ENCODE data around the gene TSEN54.
"Not testable (repeated sequence)": the region's sequence is repeated elsewhere in the genome, so short reads cannot be mapped to it uniquely, and the experiment has no call there.

The TSEN54 gene

DNA sequence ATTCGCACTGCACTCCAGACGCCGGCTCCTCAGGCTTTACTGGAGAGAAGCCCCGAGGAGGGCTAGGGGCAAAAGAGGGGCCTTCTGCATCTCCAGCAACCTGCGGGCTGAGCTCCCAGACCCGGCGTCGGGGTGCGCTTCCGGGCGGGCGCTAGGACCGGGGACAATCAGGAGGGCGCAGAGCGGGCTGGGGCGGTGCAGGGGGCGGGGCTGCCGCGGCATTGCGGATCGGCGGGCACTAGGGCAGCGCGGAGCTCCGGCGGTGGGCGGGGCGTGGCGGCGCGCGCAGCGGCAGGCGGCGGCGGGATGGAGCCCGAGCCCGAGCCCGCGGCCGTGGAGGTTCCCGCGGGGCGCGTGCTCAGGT lies at the start of gene TSEN54:
Gene TSEN54, plus strand, starts transcription at position 274 of the 364 bp plus-strand sequence. Its CDS starts 33 bp downstream, at position 307.
- DNase-seq: peak; percentile 67

DNA sequence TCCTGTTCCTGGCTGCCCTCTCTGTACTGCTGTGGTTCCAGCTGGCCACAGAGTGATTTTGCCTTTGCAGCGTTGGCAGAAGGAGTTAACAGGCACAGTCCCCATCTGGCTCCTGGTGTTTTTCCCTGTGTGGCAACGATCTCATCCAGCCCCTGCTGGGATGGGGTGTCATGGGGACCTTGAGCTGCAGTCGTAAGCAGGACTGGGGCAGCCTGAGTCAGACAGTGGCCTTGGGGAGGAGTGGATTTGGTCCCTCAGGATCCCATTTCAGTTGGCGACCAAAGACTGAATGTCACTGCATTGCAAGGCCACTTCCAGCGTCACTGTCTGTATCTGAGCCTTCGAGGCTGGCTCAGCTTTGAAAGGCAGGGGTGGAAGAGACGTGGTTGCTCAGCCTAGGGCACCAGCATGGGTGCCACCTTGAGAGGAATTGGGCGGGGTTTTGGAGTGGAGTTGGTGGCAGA lies 48.0 kb upstream of the TSEN54 start:
- DNase-seq: no peak

DNA sequence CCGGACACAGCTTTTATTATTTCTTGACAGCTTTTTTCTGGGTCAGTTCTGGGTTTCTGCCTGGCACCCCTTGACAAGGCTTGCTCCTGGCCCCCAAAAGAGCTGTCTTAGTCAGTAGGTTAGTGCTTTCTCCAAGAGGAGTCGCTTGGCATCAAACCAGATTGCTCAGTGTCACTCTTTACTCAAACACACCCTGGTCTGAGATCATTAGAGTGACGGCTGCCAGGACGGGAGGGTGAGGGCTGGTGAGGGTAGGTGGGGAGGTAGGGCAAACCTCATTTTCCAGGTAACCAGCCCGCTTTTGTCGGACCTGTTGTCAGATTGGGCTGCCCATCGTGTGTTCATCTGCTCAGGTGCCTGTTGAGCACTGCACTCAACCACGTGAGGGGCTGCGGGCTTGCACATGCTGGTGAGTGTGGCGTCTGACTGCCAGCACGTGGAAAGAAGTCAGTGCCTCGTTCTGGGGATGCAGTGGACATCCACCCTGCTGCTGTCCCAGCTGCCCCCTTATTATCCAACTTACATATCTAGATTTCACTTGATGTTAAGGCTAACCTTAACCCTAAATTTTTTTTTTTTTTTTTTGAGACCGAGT lies 47.5 kb upstream of the TSEN54 start:
- no peak for DNase-seq

DNA sequence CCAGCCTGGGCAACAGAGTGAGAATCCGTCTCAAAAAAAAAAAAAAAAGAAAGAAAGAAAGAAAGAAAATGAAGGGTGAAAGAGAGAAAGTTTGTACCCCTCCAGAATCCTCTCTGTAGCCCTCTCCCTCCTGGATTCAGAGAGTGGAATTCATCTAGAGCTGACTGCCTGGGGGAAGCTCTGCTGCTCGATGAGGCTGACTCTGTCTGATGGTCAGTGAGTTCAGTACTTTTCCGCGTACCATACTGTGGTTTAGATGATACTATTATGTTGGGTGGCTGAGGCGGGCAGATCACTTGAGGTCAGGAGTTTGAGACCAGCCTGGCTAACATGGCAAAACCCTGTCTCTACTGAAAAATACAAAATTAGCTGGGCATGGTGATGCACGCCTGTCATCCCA lies 45.1 kb upstream of the TSEN54 start:
- DNase-seq: no peak

DNA sequence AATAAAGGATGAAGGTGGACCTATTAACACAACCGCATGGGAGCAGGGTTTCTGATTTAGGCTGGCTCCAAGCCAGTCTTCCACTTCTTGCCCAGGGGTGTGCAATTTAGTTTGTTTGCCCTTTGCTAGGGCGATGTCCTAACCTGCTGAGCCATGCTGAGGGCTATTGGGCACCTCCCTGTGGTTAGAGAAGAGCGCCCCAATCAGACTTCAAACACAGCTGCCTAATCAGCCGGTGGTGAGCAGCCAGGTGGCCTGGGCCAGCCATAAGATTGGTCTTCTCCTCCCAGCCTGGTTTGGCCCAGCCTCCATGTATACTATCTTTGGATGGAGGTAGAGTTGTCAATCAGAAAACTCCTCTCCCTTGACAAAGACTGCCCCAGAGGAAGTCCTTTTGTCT lies 44.2 kb upstream of the TSEN54 start:
- no peak for DNase-seq

DNA sequence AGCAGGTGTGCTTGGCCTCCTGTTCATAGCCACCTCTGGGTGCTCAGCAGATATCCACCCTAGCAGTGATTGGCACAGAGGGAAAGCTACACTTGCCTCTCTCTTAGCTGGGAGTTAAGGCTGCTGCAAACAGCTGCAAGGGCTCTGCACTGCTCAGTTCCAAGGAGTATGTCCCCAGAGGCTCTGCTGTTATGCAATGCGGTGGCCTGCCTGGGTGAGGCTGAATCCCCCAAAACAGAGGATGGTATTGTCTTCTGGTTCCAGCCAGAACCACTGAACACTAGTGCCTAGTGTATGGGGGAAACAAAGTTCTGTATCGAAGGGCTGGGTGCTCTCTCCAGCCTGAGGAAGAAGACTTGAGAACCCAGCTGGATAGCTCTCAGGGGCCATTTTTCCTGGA lies 43.1 kb upstream of the TSEN54 start:
- DNase-seq: no peak

DNA sequence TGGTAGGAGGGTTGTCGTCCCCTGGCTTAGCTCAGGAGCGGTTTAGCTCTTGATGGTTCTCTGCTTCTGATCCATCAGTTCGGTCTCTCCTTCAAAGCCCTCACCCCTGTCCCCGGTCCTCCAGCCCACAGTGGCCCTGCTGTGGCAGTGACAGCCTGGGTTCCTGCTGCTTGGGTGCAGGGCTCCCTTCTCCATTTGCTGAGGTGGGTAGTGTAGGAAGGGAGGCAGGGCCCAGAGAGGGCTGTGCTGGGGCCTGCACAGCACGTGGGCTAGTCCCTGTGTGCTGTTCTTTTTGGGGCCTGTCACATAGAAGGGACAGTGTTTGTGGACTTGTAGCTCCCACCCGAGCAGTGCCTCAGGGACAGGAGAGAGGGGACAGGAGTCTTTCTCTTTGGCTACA lies 41.6 kb upstream of the TSEN54 start:
- no peak for DNase-seq

DNA sequence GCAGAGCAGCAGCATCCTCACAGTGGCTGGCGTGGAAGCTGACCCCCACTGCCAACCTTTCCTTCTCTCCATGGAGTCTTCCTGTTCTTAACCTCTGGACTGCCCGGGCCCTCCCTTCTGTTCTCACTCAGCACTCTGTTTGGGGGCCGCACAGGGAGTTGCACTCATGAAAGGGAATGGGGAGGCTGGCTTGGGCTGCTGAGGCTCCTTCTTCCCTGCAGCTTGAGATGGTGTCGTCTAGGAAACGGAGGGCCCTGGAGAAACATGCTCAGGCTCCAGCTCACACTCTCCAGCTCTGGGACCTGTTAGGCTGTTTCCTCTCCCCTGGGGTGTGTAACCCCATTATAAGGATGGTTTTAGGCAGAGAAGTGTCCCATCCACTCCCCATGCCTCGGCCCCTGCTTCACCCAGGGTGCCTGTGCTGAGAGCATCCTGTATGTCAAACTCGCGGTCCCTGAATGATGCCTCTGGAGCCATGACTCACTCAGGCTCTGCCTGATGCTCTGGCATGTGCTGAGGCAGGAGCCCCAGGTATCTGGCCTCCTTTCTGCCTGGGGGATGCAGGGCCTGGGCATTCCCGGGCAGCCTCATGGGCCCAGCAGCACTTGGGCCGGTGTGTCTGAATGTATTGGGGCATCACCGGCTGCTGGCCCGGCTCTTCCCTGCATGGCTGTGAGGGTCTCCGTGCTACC lies 41.0 kb upstream of the TSEN54 start:
- no peak for DNase-seq

DNA sequence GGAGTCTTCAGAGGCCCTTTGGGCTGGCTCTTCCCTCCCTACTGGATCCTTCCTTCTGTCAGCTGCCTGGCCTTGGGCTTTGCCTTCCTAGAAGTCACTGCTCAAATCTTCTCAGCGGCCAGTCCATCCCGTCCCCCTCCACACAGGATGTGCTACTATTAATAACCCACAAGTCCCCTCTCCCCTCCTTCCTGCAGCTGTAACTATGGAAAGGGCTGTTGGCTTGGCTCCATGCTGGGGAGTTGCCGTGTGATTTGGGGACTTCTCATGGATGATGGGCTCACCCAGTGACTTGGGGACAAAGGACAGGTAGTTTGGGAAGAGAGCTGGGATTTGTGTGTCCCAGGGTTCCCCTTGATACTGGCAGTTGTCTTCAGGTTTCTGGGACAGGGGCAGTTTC lies 40.5 kb upstream of the TSEN54 start:
- no peak for DNase-seq

DNA sequence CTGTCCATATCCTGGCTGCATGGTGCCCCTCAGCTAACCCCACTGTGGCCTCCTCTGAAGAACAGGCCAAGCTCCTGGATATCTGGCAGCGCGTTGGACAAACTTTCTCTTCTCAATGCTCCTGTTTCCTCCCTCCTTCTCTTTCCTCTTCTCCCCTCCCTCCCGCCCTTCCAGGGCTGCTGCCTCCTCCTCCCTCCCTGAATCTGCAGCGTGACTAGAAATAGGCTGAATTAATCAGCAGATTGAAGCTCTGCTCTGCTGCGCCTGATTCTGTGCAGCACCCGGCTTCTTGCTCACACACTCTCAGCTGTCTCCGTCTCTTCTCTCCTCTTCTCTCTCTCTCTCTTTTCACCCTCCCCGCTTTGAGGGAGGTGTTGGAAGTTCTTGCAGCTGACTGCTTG lies 40.1 kb upstream of the TSEN54 start:
- DNase-seq: no peak

DNA sequence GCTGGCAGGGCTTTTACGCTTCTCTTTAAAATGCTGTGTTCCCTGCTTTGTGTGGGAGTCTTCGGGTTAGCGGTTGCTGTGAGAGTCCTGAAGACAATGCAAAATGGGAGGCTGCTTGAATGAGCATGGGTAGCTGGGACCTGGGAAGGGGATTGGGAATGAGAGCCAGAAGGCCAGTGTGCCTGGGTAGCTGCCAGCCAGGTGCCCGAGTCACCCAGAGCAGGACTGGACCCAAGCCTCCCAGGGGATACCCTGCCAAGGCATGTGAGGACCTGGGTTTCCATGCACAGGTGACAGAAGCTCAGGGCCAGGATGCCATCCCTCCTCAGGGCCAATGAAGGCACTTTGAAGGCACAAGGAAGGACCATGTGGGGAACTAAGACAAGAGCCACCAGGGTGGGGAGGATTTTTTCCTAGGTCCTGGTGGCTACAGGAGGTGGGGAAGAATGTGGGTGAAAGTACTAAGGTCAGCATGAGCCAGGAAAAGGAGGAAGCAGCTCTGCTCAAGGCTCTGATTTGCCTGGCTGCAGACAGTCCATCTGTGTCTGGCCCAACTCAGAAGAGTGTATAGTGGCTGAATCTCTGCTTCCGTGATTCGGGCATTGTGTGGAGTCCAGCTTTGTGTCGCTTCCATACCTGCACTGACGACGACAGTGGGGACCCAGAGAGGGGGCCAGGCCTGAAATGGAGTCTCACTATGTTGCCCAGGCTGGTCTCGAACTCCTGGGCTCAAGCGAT lies 39.4 kb upstream of the TSEN54 start:
- DNase-seq: no peak

DNA sequence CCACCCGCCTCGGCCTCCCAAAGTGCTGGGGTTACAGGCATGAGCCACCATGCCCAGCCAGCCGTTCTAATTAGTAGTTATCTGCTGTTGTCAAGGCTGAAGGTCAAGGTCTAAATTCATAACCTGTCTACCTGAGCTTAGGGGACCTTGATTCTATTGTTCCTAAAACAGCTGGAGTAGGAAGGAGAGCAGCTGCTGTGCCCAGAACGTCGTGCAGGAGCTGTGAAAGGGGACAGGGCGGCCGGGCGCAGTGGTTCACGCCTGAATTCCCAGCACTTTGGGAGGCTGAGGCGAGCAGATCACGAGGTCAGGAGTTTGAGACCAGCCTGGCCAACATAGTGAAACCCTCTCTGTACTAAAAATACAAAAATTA lies 38.9 kb upstream of the TSEN54 start:
- DNase-seq: not testable (repeated sequence)

DNA sequence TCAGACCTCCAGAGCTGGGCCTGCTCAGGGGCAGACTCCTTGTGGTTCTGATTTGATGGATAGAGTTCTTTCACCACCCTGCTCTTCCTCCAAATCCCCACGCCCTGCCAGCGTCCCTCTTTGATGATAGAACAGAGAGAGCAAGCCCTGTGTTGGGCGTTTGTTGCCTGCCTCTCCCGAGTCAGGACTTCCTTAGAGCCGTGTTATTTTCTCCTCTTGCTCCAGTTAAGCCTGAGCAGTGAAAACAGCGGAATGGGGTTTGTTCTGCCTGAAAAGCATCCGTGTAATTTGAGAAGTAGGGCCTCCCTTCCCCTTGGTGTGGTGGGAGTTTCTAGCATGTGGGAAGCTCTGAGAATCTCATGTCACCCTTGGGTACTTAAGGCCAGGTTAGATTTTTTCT lies 37.8 kb upstream of the TSEN54 start:
- no peak for DNase-seq

DNA sequence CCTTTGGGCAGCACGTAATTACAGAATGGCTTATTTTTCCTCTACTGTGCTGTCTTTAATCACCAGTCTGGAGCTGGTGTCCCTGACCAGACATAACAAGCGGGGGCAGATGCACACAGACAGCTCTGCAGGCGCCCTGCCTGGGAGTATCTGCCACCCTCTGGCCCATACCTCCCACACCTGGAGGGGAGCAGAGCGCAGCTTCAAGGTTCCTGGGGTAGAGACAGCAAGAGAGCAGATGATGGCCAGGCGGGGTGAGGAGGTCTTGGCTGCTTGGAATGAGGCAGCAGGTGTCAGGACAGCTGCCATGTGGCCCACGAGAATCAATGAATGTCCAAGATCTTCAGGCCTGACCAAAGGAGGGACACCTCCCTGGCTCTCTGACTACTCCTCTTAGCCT lies 36.0 kb upstream of the TSEN54 start:
- no peak for DNase-seq

DNA sequence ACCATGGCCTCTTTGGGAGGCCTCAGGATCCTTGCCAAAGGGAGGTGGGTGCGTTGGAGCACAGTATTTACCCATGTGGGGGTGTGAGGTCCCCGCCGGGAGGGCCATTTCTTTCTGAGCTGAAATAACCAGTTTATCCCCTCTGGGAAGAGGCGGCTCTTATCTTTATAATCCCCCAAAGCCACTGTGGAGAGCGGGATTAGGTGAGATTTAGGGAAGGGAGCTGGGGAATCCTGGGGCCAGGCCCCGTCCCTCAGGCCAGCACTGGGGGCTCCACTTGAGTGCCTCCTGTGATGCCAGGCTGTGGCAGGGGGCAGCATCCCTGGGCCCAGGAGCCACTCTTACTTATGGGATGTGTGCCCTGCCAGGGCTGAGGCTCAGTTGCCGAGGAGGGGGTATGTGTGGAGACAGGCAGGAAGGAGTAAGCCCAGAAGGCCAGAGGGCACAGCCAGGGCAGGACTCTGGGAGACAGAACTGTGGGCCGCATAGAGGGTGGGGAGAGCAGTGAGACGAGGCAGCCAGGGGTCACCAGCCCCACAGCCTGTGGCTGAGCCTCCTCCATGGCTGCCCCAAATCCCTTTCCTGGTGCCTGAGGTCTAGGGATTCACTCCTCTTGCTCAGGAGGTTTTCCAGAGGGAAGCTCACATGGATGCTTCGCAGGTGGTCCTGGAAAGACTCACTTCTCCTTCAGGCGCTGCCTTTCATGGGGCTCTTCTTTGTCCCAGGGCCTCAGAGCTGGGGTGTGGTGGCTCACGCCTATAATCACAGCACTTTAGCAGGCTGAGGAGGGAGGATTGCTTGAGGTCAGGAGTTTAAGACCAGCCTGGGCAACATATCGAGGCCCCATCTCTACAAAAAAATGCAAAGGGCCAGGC lies 34.9 kb upstream of the TSEN54 start:
- DNase-seq: no peak

DNA sequence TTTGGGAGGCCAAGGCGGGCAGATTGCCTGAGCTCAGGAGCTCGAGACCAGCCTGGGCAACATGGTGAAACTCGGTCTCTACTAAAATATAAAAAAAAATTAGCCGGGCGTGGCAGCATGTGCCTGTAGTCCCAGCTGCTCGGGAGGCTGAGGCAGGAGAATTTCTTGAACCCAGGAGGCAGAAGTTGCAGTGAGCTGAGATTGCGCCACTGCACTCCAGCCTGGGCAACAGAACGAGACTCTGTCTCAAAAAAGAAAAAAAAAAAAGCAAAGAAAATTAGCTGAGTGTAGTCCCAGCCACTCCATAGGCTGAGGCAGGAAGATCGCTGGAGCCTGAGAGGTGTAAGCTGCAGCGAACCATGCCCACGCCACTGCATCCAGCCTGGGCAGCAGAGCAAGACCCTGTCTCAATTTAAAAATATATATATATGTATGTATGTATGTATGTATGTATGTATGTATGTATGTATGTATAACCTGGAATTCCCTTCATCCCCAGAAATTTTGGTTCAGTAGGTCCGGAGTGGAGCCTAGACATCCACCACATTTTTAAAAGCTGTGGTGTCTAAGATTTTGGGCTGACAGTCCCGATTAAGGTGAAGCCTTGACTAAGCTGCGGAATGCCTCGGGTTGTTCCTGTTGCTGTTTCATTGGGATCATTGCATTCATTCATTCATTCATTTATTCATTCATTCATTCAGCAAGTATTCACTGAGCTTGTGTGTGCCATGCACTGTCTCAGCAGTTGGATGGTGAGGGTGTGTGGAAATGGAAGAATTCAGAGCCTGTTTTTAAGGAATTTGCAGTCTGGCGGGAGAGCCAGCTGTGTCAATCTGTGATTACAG lies 34.0 kb upstream of the TSEN54 start:
- DNase-seq: no peak

DNA sequence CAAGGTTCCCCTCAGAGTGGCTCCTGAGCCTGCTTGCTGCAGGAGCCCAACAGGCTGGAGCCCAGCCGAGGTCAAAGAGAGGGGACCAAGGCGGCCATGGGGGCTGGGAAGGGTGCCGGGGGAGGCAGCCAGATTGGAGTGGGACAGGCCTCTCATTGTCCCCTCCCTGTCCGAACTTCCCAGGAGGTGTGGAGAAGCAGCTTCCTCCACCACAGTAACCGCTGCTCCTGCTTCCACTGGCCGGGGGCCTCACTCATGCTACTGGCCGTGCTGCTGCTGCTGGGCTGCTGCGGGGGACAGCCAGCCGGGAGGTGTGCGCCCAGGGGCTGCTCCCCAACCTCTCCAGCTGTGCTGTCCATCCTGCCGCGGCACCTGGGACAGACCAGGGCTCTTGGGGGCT lies 30.6 kb upstream of the TSEN54 start:
- DNase-seq: no peak

DNA sequence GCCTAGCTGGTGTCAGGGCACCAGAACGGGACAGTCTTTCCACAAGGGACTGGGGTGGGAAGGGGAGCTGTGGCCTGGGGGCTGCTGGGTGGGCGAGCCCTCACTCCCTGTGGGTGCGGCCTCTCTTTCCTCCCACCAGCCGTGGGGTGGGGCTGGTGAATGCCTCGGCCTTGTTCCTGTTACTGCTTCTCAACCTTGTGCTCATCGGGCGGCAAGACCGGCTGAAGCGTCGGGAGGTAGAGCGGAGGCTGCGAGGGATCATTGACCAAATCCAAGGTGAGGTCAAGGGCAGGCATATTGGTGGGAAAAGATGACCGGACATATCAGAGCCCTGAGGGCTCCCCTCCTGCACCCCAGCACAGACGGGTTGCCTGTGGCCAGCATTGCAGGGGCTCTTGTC lies 30.2 kb upstream of the TSEN54 start:
- no peak for DNase-seq

DNA sequence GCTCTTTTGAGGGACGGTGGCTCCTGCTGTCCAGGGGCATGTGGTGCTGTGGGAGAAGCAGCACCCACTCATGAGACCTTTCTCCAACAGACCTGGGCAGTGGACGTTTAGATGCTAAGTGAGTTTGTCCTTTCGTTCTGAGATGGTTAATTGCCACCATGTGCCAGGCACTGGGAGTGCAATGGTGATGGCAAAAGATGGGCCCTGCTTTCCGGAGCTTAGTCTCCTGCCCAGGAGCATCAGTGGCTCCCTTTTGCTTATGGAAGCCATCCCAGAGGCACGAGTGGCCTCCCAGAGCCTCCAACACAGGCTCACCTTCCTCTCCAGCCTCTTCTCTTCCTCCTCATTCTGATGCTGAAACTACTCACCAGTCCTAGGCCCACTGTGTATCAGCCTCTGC lies 29.4 kb upstream of the TSEN54 start:
- no peak for DNase-seq

DNA sequence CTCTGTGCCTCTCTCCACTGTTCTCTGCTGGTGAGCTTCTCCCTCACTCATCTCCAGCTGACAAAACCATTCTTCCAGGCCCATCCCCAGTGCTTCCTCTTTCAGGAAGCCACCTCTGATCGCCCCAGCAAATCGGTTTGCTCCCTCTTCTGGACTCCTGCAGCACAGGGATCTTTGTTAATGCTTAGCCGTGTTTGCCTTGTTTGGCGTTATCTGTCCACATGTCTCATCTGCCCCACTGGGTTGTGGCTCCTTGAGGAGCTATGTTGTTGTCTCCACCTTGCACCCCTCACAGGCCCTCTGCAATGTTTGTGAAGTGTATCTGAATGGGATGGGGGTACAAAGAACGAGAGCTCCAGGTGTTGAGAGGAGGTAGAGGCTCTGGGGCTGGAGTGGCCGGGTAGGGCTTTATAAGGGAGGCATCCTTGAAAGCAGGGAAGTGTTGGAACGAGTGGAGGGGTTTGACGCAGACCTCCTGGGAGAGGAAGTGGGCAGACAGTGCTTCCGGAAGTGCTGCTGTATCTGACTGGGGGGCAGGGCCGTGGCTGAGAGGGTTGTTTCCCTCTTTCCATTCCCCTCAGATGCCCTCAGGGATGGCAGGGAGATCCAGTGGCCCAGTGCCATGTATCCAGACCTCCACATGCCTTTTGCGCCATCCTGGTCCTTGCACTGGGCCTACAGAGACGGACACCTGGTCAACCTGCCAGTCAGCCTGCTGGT lies 28.8 kb upstream of the TSEN54 start:
- DNase-seq: no peak

DNA sequence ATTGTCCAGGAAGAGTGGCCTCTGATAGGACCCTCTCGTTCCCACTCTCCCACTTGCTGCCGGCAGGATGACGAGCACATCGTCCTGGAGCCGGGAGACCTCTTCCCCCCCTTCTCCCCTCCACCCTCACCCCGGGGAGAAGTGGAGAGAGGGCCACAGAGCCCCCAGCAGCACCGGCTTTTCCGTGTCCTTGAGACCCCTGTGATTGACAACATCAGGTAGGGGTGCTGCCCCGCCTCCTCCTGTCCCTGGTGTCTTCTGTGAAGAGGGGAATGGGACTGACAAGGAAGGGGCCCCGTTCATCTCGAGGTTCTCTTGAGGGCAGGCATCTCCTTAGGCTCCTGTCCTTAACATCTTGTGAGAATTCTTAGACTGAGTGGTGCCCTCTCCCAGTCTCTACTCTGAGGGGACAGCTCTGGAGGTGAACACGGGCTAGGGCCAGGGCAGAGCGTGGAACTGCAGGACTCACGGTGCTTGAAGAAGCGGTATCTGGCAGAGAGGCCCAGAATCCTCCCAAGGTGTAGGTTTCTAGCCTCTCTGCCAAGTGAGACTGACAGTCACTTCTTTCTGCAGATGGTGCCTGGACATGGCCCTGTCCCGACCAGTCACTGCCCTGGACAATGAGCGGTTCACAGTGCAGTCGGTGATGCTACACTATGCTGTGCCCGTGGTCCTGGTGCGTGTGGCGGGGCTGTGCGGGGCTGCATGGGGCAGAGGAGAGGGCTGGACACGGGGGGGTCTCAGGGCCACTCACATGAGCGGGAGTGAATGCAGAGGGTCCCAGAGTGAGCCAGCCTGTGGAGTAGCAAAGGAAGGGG lies 27.4 kb upstream of the TSEN54 start:
- DNase-seq: no peak

All from amniotic stem cell (primary cell).